ENCODE results near the gene IFT88.

The IFT88 gene

GRCh38 chr13:20719783-20720182 is 152.8 kb downstream of the IFT88 start:
- no peak for DNase-seq

GRCh38 chr13:20720499-20720898 is 153.5 kb downstream of the IFT88 start:
- DNase-seq: no peak

- no peak for DNase-seq
These were observed 154.1 kb downstream of the IFT88 start for GRCh38 chr13:20721058-20721453.

GRCh38 chr13:20721454-20722357 is 154.7 kb downstream of the IFT88 start:
- no peak for DNase-seq

GRCh38 chr13:20727856-20728255 is 160.9 kb downstream of the IFT88 start:
- DNase-seq: no peak

- no peak for DNase-seq
These were observed 161.8 kb downstream of the IFT88 start for GRCh38 chr13:20728579-20729311.

- DNase-seq: no peak
These were observed 163.0 kb downstream of the IFT88 start for GRCh38 chr13:20729633-20730585.

GRCh38 chr13:20738616-20739015 is 171.7 kb downstream of the IFT88 start:
- DNase-seq: no peak

GRCh38 chr13:20740021-20740420 is 173.1 kb downstream of the IFT88 start:
- DNase-seq: no peak
